ENCODE measurements around the gene THEMIS. TPM values are rescaled to one million over a fixed set of nuclear protein-coding genes. Genes with fewer than 3 reads are reported as not detected.

THEMIS gene
- polyA plus RNA-seq, 1 donor (not counting 4 experiments of a cell fraction or from before 2014, with no cell fraction given), result not detected

GRCh38 chr6:127914240-127914639 is 13.4 kb upstream of the THEMIS start:
- Histone ChIP-seq H3K4me2 (ENCODE audit: control insufficient read depth, extremely low read depth, insufficient read depth, low read depth, low read length) (no peak overlapping the region), H3K9ac (ENCODE audit: control insufficient read depth, extremely low read depth, insufficient read depth, low read length) (no peak overlapping the region), H3K36me3 (ENCODE audit: control insufficient read depth in 2 of 2, extremely low read depth in 1 of 2, insufficient read depth in 2 of 2, low read length in 2 of 2) (no peaks in the 10 kb centered on the region), H3K9me3 (ENCODE audit: control insufficient read depth, low read depth, low read length) (no peaks in the 10 kb centered on the region), H3K79me2 (ENCODE audit: control insufficient read depth, insufficient read depth, low read length) (no peaks in the 10 kb centered on the region), H3K4me3 (ENCODE audit: control insufficient read depth in 2 of 3, extremely low read depth in 1 of 3, insufficient read depth in 2 of 3, low read depth in 1 of 3, low read length in 3 of 3) (no peak overlapping the region), H3K27ac (ENCODE audit: control insufficient read depth, insufficient read depth, low read length) (no peak overlapping the region), H3K4me1 (ENCODE audit: control insufficient read depth, extremely low read depth, insufficient read depth, low read length) (peaks cover 6% of the 10 kb centered on the region), H4K20me1 (ENCODE audit: control insufficient read depth, extremely low read depth, insufficient read depth, low read length) (no peaks in the 10 kb centered on the region), H3K27me3 (ENCODE audit: control insufficient read depth, extremely low read depth, insufficient read depth, low read length) (no peaks in the 10 kb centered on the region), H3K9me1 (ENCODE audit: control insufficient read depth, extremely low read depth, insufficient read depth, low read length) (no peaks in the 10 kb centered on the region), H2AFZ (ENCODE audit: control insufficient read depth, low read length) (no peak overlapping the region)
- peak; percentile 55 for FAIRE-seq
- TF ChIP-seq CTCF (optimal IDR thresholded peaks at IDR 0.05 in 1 of 3, IDR thresholded peaks at IDR 0.05 in 1 of 3, conservative IDR thresholded peaks at IDR 0.05 in 1 of 3; ENCODE audit: extremely low read depth in 1 of 3, insufficient read depth in 2 of 3, low read length in 3 of 3), result no peak
- no peak for TF ChIP-seq EZH2 (IDR thresholded peaks at IDR 0.05; ENCODE audit: low read length)
- peak; percentile 13 for DNase-seq (ENCODE audit: low read depth, low spot score)
- dilution Hi-C loops (cut with MboI; ENCODE audit: extremely low pct_ligation_motif_present, low sequenced_read_pairs), result no loop called here

DNA sequence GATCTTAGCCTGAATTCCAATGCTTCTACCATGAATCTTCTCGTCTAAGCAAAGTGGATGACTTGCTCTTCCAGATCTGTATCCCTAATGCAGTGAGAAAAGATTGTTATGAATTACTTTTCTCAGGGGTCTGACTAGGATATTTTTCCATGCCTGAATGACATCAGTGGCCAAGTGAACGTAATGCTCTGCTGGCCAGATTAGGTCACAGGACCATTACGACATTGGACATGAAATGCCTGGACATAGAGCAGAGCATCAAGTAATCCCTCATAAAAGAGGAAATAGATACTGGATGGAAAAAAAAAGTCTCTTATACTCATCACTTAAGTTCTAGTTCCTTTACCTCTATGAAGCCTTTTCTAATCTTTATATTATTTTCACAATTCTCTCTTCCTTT is 12.1 kb upstream of the THEMIS start:
- TF ChIP-seq EZH2 (IDR thresholded peaks at IDR 0.05; ENCODE audit: low read length), result no peak
- TF ChIP-seq CTCF (optimal IDR thresholded peaks at IDR 0.05 in 1 of 3, IDR thresholded peaks at IDR 0.05 in 1 of 3, conservative IDR thresholded peaks at IDR 0.05 in 1 of 3; ENCODE audit: extremely low read depth in 1 of 3, insufficient read depth in 2 of 3, low read length in 3 of 3), result no peak
- Histone ChIP-seq H3K9me1 (ENCODE audit: control insufficient read depth, extremely low read depth, insufficient read depth, low read length) (no peaks in the 10 kb centered on the region), H2AFZ (ENCODE audit: control insufficient read depth, low read length) (no peak overlapping the region), H3K36me3 (ENCODE audit: control insufficient read depth in 2 of 2, extremely low read depth in 1 of 2, insufficient read depth in 2 of 2, low read length in 2 of 2) (no peaks in the 10 kb centered on the region), H3K79me2 (ENCODE audit: control insufficient read depth, insufficient read depth, low read length) (no peaks in the 10 kb centered on the region), H3K4me3 (ENCODE audit: control insufficient read depth in 2 of 3, extremely low read depth in 1 of 3, insufficient read depth in 2 of 3, low read depth in 1 of 3, low read length in 3 of 3) (no peak overlapping the region), H4K20me1 (ENCODE audit: control insufficient read depth, extremely low read depth, insufficient read depth, low read length) (no peaks in the 10 kb centered on the region), H3K4me2 (ENCODE audit: control insufficient read depth, extremely low read depth, insufficient read depth, low read depth, low read length) (no peak overlapping the region), H3K4me1 (ENCODE audit: control insufficient read depth, extremely low read depth, insufficient read depth, low read length) (peaks cover 6% of the 10 kb centered on the region), H3K27ac (ENCODE audit: control insufficient read depth, insufficient read depth, low read length) (no peak overlapping the region), H3K9me3 (ENCODE audit: control insufficient read depth, low read depth, low read length) (no peaks in the 10 kb centered on the region), H3K27me3 (ENCODE audit: control insufficient read depth, extremely low read depth, insufficient read depth, low read length) (no peaks in the 10 kb centered on the region), H3K9ac (ENCODE audit: control insufficient read depth, extremely low read depth, insufficient read depth, low read length) (no peak overlapping the region)
- DNase-seq (ENCODE audit: low read depth, low spot score) (no peak), FAIRE-seq (no peak)
- dilution Hi-C loops (cut with MboI; ENCODE audit: extremely low pct_ligation_motif_present, low sequenced_read_pairs), result no loop called here
